ENCODE measurements around the gene FAM124B.

The FAM124B gene

DNA sequence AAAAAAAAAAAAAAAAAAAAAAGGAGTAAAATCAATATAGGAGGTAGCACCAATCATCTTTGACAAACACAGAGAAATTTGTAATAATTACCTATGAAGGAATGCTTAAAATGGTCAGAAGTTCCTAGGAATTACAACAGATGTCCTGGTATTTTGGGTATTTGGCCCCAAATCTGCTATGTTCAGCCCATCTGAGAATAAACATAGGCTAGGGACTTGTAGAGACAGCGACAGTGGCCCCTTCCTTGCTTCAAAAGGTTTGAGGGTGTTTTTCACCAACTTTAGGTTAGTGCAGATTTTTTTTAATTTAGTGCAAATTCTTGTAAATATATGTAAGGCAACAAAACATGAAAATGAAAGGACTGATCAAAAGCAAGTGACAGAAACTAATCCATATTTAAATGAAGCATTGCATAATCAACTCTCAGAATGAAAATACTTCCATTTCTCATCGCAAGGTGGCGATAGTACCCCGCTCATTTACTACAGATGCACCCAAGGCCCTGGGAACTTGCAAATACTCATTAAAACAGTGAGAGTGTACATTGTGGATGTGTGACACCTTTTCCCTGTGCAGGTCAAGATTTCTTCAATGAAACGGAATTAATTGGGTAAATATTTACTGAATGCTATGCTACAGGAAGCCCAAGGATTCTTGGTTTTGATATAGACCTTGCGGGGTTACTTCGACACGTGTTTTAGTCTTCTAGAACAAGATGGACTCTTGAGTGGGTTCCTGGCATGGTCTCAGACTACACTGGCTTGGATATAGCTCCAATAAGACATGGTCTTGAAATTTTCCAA, 44.6 kb downstream of the FAM124B start:
- H3K4me3 ChIP-seq (ENCODE audit: low read depth, low read length) = no peak overlapping the region
- TF ChIP-seq, protein P1, sequence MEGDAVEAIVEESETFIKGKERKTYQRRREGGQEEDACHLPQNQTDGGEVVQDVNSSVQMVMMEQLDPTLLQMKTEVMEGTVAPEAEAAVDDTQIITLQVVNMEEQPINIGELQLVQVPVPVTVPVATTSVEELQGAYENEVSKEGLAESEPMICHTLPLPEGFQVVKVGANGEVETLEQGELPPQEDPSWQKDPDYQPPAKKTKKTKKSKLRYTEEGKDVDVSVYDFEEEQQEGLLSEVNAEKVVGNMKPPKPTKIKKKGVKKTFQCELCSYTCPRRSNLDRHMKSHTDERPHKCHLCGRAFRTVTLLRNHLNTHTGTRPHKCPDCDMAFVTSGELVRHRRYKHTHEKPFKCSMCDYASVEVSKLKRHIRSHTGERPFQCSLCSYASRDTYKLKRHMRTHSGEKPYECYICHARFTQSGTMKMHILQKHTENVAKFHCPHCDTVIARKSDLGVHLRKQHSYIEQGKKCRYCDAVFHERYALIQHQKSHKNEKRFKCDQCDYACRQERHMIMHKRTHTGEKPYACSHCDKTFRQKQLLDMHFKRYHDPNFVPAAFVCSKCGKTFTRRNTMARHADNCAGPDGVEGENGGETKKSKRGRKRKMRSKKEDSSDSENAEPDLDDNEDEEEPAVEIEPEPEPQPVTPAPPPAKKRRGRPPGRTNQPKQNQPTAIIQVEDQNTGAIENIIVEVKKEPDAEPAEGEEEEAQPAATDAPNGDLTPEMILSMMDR (IDR thresholded peaks at IDR 0.05; ENCODE audit: borderline replicate concordance, insufficient read depth, low read depth, low read length) = peak; percentile 54; the same call in 1 of the 2 replicates

DNA sequence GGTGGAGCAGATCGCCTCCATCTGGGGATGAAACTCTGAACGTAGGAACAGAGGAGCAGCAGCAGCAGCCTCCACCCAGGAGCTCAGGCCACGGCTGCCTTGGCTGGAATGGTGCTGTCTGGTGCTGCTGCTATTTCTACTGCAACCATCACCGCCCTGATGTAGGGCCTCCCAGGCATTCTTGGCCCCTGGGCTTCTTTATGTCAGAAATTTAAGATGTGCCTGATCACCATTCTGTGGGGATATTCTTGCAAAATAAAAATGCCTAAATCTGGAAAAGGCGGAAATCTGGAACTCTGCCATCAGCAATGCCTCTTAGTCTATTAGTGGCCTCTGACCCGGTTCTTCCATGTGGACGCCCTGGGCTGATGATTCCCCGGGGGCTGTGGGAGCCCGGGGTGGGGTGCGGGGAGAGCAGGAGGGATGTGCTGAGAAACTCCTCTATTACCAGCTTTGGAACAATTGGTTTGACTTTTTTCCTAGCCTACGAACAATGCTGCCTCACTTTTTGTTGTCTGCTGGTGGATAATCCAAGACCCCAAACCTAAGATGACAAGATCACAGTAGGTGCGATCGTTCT, 47.2 kb downstream of the FAM124B start:
- H3K4me3 ChIP-seq (ENCODE audit: low read depth, low read length) = no peak overlapping the region
- TF ChIP-seq, protein P1 (IDR thresholded peaks at IDR 0.05; ENCODE audit: borderline replicate concordance, insufficient read depth, low read depth, low read length) = no peak

DNA sequence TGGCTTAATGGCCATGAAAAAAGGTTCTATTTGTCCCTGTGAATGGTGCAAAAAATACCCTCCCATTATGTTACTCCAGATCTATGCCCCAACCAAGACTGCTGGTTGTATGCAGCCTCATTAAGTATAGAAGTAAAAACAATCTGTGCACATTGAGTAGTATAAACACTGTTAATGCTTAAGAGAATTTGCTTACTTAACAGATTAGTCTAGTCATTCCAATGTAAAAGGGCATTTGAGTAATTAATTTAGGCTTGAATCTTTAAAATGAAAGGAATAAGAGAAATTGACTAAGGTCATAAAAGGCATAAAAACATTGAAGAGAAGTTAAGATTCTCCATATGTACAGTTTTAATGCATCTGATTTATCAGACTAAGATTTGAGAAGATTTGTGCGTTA, 51.2 kb downstream of the FAM124B start:
- TF ChIP-seq, protein P1 (IDR thresholded peaks at IDR 0.05; ENCODE audit: borderline replicate concordance, insufficient read depth, low read depth, low read length) = no peak
- H3K4me3 ChIP-seq (ENCODE audit: low read depth, low read length) = no peak overlapping the region

DNA sequence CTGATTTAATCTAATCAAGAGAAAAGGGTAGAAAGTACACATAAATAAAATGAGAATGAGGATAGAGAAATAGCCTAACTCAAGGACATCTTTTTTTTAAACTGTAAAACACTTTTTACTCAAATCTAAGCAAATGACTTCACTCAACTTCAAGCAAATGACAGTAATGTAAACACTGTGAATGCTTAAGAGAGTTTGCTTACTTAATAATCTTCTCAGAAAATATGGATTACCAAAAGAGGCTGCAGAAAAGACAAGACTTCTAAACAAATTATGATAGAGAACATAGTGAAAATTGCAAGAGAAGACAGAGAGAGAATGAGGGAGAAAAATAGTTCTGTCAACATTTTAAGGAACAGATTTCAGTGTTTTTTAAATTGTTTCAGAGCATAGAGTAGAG, 52.5 kb downstream of the FAM124B start:
- H3K4me3 ChIP-seq (ENCODE audit: low read depth, low read length) = no peak overlapping the region
- TF ChIP-seq, protein P1 (IDR thresholded peaks at IDR 0.05; ENCODE audit: borderline replicate concordance, insufficient read depth, low read depth, low read length) = no peak

DNA sequence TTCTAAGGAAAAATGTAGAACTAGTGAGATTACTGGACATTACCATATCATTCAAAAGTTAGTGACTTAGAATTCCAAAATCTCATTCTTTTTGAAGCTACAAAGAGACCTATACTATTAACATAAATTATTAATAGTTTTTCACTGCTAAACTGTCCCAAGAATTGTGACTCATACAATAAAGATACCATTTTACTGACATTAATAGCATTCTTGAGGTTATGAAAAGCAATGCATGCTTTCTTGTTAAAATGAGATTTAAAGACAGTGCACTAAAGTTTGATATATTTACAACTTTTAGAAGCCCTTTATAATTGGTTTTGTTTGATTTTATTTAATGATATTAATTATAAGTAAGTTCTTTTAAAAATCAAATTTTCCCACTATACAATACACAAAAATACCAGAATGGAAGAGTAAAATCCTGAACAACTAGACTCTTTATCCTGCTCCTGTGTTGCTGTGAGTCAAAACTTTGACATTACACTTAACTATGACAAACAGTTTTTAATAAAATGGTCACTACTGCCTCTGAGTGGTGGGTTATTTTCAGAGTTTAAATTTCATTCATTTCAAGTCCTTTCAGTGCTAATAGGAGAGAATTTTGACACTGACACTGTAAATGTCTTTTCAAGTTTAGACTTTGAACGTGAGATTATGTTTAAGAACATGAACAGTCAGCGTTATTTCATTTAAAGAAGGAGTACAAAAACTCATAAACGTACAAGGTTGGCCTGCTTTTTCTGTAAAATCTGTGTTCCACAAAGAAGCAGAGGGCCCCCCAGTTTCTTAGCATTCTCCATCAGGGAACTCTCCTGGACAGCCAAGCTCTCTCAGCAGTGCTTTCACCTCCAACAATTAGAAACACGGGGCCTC, 54.5 kb downstream of the FAM124B start:
- H3K4me3 ChIP-seq (ENCODE audit: low read depth, low read length) = no peak overlapping the region
- TF ChIP-seq, protein P1 (IDR thresholded peaks at IDR 0.05; ENCODE audit: borderline replicate concordance, insufficient read depth, low read depth, low read length) = no peak

DNA sequence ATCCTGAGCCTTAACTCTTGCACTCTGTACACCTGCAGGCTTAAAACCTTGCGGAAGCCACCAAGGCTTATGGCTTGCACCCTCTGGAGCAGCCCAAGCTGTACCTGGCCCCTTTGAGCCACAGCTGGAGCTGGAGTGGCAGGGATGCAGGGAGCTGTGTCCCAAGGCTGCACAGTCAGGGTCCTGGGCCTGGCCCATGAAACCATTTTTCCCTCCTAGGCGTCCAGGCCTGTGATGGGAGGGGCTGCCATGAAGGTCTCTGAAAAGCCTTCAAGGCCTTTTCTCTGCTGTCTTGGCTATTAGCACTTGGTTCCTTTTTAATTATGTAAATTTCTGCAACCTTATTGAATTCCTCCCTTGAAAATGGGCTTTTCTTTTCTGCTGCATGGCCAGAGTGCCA, 56.4 kb downstream of the FAM124B start:
- TF ChIP-seq, protein P1 (IDR thresholded peaks at IDR 0.05; ENCODE audit: borderline replicate concordance, insufficient read depth, low read depth, low read length) = no peak

More for the DNA sequence above, 56.4 kb downstream of the FAM124B start:
- H3K4me3 ChIP-seq (ENCODE audit: low read depth, low read length) = no peak overlapping the region
